RWPE1 (cell line): Measurements from ENCODE around the gene ACO2.

ENCODE experiments used
- CTCF ChIA-PET: fragments of 350-600 bp; sonication (Branson Sonifier 250); formaldehyde crosslinking; extraction: SDS; loops from one replicate; lab custom pipeline; 2021; lab: Yijun Ruan, JAX
- POLR2A ChIA-PET: fragments of 400-600 bp; formaldehyde crosslinking; extraction: SDS; loops from one replicate; lab custom pipeline; 2020; ENCODE audit warnings: antibody characterized with exemption; ENCODE audit not compliant: low non-redundant PET; lab: Yijun Ruan, JAX
- DNase-seq: peaks from one replicate; pipeline ENCODE4 v3.0.0; 2012; ENCODE audit warnings: low spot score
- H3K27ac ChIP-seq: fragments of 450-650 bp; 2 replicates; pipeline ENCODE4 v1.5.1; 2017
- CTCF ChIP-seq: fragments of 450-650 bp; conservative IDR thresholded peaks from 2 replicates; pipeline ENCODE4 v1.5.1; 2017; ENCODE audit warnings: low read depth, mild to moderate bottlenecking

Gene ACO2

GRCh38 chr22:41540006-41540315, 71.0 kb downstream of the ACO2 start:
- H3K27ac ChIP-seq = peak overlapping the region; percentile 47
- no peak for TF ChIP-seq CTCF
- ChIA-PET POLR2A (no interaction called here), CTCF (no interaction called here)
- no peak for DNase-seq

GRCh38 chr22:41540365-41540764, 71.4 kb downstream of the ACO2 start:
- no peak for DNase-seq
- ChIA-PET POLR2A (no interaction called here), CTCF (no interaction called here)
- peak overlapping the region; percentile 47 for H3K27ac ChIP-seq
- TF ChIP-seq CTCF = no peak

DNA sequence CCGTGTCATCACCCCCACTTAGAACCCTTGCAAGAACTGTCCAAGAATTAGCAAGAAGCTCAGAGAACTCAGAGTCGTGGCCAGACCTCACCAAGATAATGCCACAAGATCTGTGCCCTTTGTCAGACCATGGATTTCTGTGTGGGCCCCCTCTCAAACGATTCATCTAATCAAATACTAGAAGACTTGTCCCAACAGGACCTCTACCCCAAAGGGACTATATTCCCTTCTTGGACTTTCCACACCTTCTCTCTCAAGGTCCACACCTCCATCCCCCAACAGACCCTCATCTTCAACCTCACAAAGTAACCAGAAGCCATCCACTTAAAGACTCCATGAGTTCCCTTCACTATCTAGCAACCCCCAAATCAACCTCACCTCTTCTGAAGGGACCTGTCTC, 72.6 kb downstream of the ACO2 start:
- POLR2A ChIA-PET = no interaction called here
- no peak for DNase-seq
- peak overlapping the region; percentile 81 for H3K27ac ChIP-seq
- CTCF ChIA-PET = no interaction called here
- TF ChIP-seq CTCF = no peak

DNA sequence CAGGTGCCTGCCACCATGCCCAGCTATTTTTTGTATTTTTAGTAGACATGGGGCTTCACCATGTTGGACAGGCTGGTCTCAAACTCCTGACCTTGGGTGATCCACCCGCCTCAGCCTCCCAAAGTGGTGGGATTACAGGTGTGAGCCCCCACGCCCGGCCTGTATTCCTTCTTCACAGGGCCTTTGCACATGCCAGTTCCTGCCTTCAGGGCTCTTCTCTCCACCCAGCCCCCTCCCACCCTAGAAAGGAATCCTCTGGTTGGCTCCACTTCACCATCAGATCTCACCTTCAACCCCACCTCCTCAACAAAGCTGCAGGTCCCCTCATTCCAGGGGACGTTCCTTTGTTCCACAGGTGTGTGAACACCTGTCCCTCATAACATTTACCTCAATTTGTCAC, 73.3 kb downstream of the ACO2 start:
- ChIA-PET CTCF (no interaction called here), POLR2A (no interaction called here)
- H3K27ac ChIP-seq = peak overlapping the region; percentile 81; the same call in 1 of the 2 replicates
- no peak for TF ChIP-seq CTCF
- DNase-seq = no peak

DNA sequence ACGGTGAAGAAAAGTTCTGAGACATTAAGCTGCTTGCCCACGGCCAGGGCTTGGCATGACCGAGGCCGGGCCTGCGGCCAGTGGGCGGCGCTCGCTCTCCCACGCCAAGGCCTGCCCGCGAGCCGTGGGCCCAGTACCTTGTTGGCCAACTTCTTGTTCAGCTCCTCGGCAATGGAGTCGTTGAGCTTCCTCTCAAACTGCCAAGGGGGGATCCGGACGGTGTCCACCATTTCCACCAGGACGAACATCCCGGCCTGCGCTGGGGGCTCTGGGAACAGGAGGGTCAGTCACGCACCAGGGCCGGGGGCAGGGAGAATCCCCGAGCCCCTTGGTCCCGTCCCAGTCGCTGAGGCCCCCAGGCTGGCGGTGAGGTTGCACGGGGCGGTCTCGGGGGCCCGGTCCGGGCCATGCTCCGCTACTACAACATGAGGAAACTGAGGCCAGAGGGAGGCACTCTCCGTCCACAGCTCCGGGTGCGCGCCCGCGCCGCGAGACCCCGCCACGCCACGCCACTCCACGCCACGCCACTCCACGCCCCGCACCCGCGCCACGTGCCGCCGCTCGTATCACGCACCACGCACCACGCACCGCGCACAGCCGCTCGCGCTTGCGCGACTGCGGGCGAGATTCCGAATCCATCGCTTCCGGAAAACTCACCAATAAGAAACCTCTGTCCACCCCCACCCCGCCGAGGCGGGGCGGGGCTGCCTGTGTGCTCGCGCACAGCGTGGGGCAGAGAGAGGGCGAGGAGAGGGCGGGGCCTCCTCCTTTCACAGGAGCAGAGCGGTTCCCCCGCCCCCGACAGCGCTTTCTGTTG, 75.1 kb downstream of the ACO2 start, which contains the start of gene POLR3H:
POLR3H (minus strand) TSS at position 617 of the 817 bp plus-strand sequence; CDS start at position 248, 369 bp downstream.
- ChIA-PET CTCF (interaction anchor here (0.8 to 1.1 kb wide), 3 partner anchors 22 to 140 kb away, joined by 3 read pairs; no protein-coding TSS in a partner anchor), POLR2A (interaction anchor here (0.5 kb wide), 1 partner anchor 46 kb away, joined by 4 read pairs; the partner anchor contains the start of gene PMM1)
- DNase-seq = peak; percentile 90
- TF ChIP-seq CTCF = peak; percentile 85
- peak within 1 kb of the TSS; percentile 81 for H3K27ac ChIP-seq

DNA sequence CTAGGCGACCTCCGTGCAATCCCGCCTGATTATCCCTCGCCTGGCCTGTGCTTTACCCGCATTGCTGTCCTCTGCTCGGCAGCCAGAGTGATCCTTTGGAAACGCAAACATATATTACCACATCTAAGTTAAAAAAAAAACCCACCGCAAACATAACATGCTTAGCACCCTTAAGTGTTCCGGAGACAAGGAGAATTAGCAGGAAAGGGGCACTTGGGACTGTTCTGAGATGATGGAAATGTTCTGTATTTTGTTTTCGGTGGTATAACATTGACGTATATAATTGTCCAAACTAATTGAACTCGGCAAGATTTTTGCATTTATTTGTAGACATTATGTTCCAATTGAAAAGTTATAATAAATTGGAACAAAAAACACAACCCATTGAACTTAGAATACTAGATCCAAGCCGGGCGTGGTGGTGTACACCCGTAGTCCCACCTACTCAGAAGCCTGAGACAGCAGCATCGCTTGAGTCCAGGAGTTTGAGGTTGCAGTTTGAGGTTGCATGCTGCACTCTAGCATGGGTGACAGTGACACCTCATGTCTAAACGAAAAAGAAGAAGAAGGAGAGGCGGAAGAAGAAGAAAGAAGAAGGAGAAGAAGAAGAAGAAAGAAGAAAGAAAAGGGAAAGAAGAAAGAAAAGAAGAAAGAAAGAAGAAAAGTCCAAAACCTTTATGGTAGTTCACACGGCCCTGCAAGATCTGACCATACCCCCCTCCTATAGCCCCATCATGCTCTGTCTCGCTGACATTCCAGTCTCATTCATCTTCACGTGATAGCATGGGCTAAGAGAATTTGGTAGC, 76.0 kb downstream of the ACO2 start:
- no peak for TF ChIP-seq CTCF
- ChIA-PET POLR2A (no interaction called here), CTCF (no interaction called here)
- peak overlapping the region; percentile 81 for H3K27ac ChIP-seq
- no peak for DNase-seq
